Endothelial cell of umbilical vein (primary cell): ENCODE results near the gene SLC2A1. TPM values are rescaled to one million over a fixed set of nuclear protein-coding genes. Genes with fewer than 3 reads are reported as not detected.

Experiments
- BruUV-seq: library from RNA; stranded (reverse); fragments of 400-500 nt; replicated peaks from 2 replicates; lab custom pipeline; 2021; lab: Mats Ljungman, UMichigan
- CTCF ChIA-PET: fragments of 300-600, 350-600 bp; sonication (Branson Sonifier 250); formaldehyde crosslinking; loops from one replicate; lab custom pipeline; 2021; ENCODE audit warnings: antibody characterized with exemption, inconsistent platforms; lab: Charles Lee
- POLR2A ChIA-PET: fragments of 300-600, 350-600 bp; sonication (Branson Sonifier 250); formaldehyde crosslinking; loops from one replicate; lab custom pipeline; 2021; ENCODE audit warnings: antibody characterized with exemption, inconsistent platforms; lab: Charles Lee
- DNase-seq: peaks from one replicate; pipeline ENCODE4 v3.0.0-alpha.2; 2011; ENCODE audit warnings: low read depth, low spot score
- FAIRE-seq: peaks from 2 replicates; lab custom pipeline; 2011; peaks lifted over from hg19 to GRCh38; lab: Jason Lieb, UNC
- H2AFZ ChIP-seq: 2 replicates; pipeline ENCODE4 v1.6.0; 2012; ENCODE audit warnings: low read depth, low read length, control low read depth, inconsistent platforms
- H3K27ac ChIP-seq: 2 replicates; pipeline ENCODE4 v1.5.1; 2011; ENCODE audit warnings: low read depth, mild to moderate bottlenecking, control low read depth, low read length, moderate library complexity; ENCODE audit not compliant: insufficient read depth
- H3K27me3 ChIP-seq, 2 experiments: 2 replicates each; pipeline versions ENCODE4 v1.6.0 to v1.6.1; 2011; ENCODE audit warnings: low read length in 2 of 2, mixed read lengths in 1 of 2; ENCODE audit not compliant: control insufficient read depth in 2 of 2, insufficient read depth in 2 of 2
- H3K36me3 ChIP-seq, 2 experiments: 2 replicates in 1 of 2; 3 replicates in 1 of 2; pipeline ENCODE4 v1.5.1; 2011; ENCODE audit warnings: low read length in 2 of 2, mild to moderate bottlenecking in 1 of 2, moderate library complexity in 1 of 2; ENCODE audit not compliant: control insufficient read depth in 2 of 2, insufficient read depth in 2 of 2; ENCODE audit errors: extremely low read depth in 1 of 2
- H3K4me1 ChIP-seq: 3 replicates; pipeline ENCODE4 v1.5.1; 2011; ENCODE audit warnings: mild to moderate bottlenecking, low read length; ENCODE audit not compliant: control insufficient read depth, insufficient read depth; ENCODE audit errors: extremely low read depth
- H3K4me2 ChIP-seq: 2 replicates; pipeline ENCODE4 v1.6.1; 2011; ENCODE audit warnings: low read length, control low read depth, mixed read lengths; ENCODE audit not compliant: insufficient read depth
- H3K4me3 ChIP-seq, 3 experiments: fragments of 200-600 bp in 1 of 3; sonication (generic), shearing (Covaris generic) in 1 of 3; replicated peaks in 1 of 3; 2 replicates each; pipeline ENCODE4 v1.5.1; 2011 to 2016; ENCODE audit warnings: control low read depth in 3 of 3, low read length in 3 of 3, mild to moderate bottlenecking in 2 of 3, inconsistent platforms in 1 of 3, low read depth in 1 of 3, moderate library complexity in 1 of 3; ENCODE audit not compliant: insufficient read depth in 1 of 3
- H3K79me2 ChIP-seq: 2 replicates; pipeline ENCODE4 v1.6.0; 2012; ENCODE audit warnings: low read length, inconsistent platforms; ENCODE audit not compliant: control insufficient read depth, insufficient read depth
- H3K9ac ChIP-seq: replicated peaks from 2 replicates; pipeline ENCODE3; 2011; ENCODE audit warnings: low read length, control low read depth; ENCODE audit not compliant: insufficient read depth; ENCODE audit errors: extremely low read depth
- H3K9me1 ChIP-seq: replicated peaks from 3 replicates; pipeline ENCODE4 v1.6.0; 2011; ENCODE audit warnings: mild to moderate bottlenecking, low read length; ENCODE audit not compliant: control insufficient read depth, insufficient read depth; ENCODE audit errors: extremely low read depth
- H3K9me3 ChIP-seq: replicated peaks from 2 replicates; pipeline ENCODE4 v1.5.1; 2012; ENCODE audit warnings: low read length, inconsistent platforms; ENCODE audit not compliant: control insufficient read depth, insufficient read depth
- H4K20me1 ChIP-seq: replicated peaks from 2 replicates; pipeline ENCODE3; 2011; ENCODE audit warnings: mild to moderate bottlenecking, low read length; ENCODE audit not compliant: control insufficient read depth, insufficient read depth; ENCODE audit errors: extremely low read depth
- EZH2 ChIP-seq: IDR thresholded peaks from 2 replicates; pipeline ENCODE4 v1.6.1; 2012; ENCODE audit warnings: borderline replicate concordance, low read depth, mild to moderate bottlenecking, moderate library complexity, low read length, inconsistent platforms; ENCODE audit not compliant: severe bottlenecking
- FOS ChIP-seq: IDR thresholded peaks from 2 replicates; pipeline ENCODE4 v1.6.1; 2011; ENCODE audit warnings: mild to moderate bottlenecking, low read length, moderate library complexity, borderline replicate concordance; ENCODE audit not compliant: insufficient read depth
- GATA2 ChIP-seq: IDR thresholded peaks from 2 replicates; pipeline ENCODE4 v1.7.0; 2011; ENCODE audit warnings: low read depth, mild to moderate bottlenecking, moderate library complexity, mixed read lengths, low read length; ENCODE audit not compliant: insufficient read length, insufficient read depth
- JUN ChIP-seq: IDR thresholded peaks from 2 replicates; pipeline ENCODE4 v1.6.1; 2011; ENCODE audit warnings: borderline replicate concordance, low read depth; ENCODE audit not compliant: insufficient read length, insufficient read depth
- MYC ChIP-seq: IDR thresholded peaks from one replicate; pipeline ENCODE4 v1.6.1; 2011; ENCODE audit warnings: mild to moderate bottlenecking, low read depth, low read length
- POLR2A ChIP-seq: IDR thresholded peaks from 2 replicates; pipeline ENCODE4 v1.6.1; 2012; ENCODE audit warnings: low read depth, mild to moderate bottlenecking, control low read depth, low read length
- POLR2AphosphoS5 ChIP-seq: IDR thresholded peaks from 2 replicates; pipeline ENCODE4 v1.6.1; 2012; ENCODE audit warnings: low read depth, mild to moderate bottlenecking, control low read depth, low read length, moderate library complexity; ENCODE audit not compliant: insufficient read depth
- dilution Hi-C: fragments of 300-500 bp; cut with MboI; formaldehyde crosslinking; loops from one replicate; pipeline ENCODE4 v1.15.0; 2019; ENCODE audit warnings: low sequenced_read_pairs; ENCODE audit not compliant: extremely low pct_ligation_motif_present
- intact Hi-C: fragments of 100-400 bp; cut with micrococcal nuclease; formaldehyde crosslinking; loops from one replicate; pipeline ENCODE4 v1.10.0; 2022
- polyA plus RNA-seq, 4 experiments: library from polyadenylated mRNA; depleted of rRNA in 3 of 4; stranded (reverse) in 3 of 4; unstranded in 1 of 4; fragments of >200 nt; gene quantifications; 2 replicates each; pipeline versions ENCODE4 v1.2.1 to v1.2.3, GENCODE V29; 2011 to 2012; ENCODE audit warnings: missing spikeins in 1 of 4
- total RNA-seq: library from RNA; stranded (reverse); gene quantifications from 2 replicates; pipeline ENCODE4 v1.2.3, GENCODE V29; 2021
- TF ChIP-seq, protein P1 (sequence below), 2 donors: IDR thresholded peaks; 1 replicate in 1 of 2; 2 replicates in 1 of 2; pipeline ENCODE4 v1.5.1; 2011; ENCODE audit warnings: low read length in 2 of 2, mild to moderate bottlenecking in 2 of 2, moderate library complexity in 2 of 2, control low read depth in 1 of 2, inconsistent platforms in 1 of 2, low read depth in 1 of 2; ENCODE audit not compliant: insufficient read depth in 1 of 2; ENCODE audit errors: extremely low read depth in 1 of 2
- TF ChIP-seq, protein P2 (sequence below): IDR thresholded peaks from 2 replicates; pipeline ENCODE4 v1.6.1; 2011; ENCODE audit not compliant: insufficient read depth, insufficient read length

Gene SLC2A1
- total and polyA plus RNA-seq, 2 donors (not counting 3 experiments of a cell fraction or from before 2014, with no cell fraction given) = 42.2 to 46.5 TPM

DNA sequence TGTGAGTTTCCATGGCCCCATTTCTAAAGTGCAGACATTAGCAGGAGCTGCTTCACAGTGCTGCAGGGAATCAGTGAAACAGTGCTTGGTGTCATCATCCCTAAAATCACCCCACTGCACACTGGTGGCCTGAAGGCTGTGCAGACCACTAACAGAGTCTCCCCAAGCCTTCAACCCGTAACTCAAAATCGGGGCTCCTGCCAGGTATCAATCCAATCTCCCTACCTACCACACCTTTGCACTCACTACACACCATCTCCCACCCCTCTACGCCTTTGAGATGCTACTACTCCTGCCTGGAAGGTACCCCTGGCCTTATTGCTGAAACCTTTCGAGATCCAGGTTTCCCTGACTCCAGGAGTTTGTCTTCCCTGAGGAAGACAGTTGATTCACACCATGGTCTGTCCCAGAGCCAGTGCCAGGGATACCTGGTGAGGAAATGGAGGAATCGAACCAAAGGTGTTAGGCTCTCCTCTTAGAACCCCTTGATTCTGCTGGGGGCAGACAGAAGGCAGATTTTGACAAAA, 25.5 kb downstream of the SLC2A1 start:
- H3K9ac ChIP-seq = no peak overlapping the region
- H3K36me3 ChIP-seq = peaks cover 3 to 18% of the 10 kb centered on the region in 2 experiments
- POLR2A ChIA-PET = no interaction called here
- no peak for DNase-seq
- H3K4me3 ChIP-seq = no peak overlapping the region
- H4K20me1 ChIP-seq = no peaks in the 10 kb centered on the region
- H3K27ac ChIP-seq = no peak overlapping the region
- dilution Hi-C loops (no loop called here), intact Hi-C loops (no loop called here)
- no peak overlapping the region for H3K4me2 ChIP-seq
- no peak overlapping the region for H2AFZ ChIP-seq
- H3K4me1 ChIP-seq = peaks cover 3% of the 10 kb centered on the region
- BruUV-seq = no TSS peak
- H3K9me3 ChIP-seq = no peaks in the 10 kb centered on the region
- CTCF ChIA-PET = interaction anchor here (0.9 to 2.0 kb wide), 2 partner anchors 10 to 141 kb away, joined by 3 to 18 read pairs; no protein-coding TSS in a partner anchor
- H3K9me1 ChIP-seq = no peaks in the 10 kb centered on the region
- no peak for FAIRE-seq
- H3K27me3 ChIP-seq = no peaks in the 10 kb centered on the region
- TF ChIP-seq GATA2 (no peak), JUN (no peak), FOS (no peak), POLR2A (no peak), POLR2AphosphoS5 (no peak), MYC (no peak), EZH2 (no peak)
- TF ChIP-seq, protein P1, sequence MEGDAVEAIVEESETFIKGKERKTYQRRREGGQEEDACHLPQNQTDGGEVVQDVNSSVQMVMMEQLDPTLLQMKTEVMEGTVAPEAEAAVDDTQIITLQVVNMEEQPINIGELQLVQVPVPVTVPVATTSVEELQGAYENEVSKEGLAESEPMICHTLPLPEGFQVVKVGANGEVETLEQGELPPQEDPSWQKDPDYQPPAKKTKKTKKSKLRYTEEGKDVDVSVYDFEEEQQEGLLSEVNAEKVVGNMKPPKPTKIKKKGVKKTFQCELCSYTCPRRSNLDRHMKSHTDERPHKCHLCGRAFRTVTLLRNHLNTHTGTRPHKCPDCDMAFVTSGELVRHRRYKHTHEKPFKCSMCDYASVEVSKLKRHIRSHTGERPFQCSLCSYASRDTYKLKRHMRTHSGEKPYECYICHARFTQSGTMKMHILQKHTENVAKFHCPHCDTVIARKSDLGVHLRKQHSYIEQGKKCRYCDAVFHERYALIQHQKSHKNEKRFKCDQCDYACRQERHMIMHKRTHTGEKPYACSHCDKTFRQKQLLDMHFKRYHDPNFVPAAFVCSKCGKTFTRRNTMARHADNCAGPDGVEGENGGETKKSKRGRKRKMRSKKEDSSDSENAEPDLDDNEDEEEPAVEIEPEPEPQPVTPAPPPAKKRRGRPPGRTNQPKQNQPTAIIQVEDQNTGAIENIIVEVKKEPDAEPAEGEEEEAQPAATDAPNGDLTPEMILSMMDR (IDR thresholded peaks at IDR 0.05; ENCODE audit: extremely low read depth in 1 of 2, insufficient read depth in 1 of 2, low read depth in 1 of 2, low read length in 2 of 2) = no peak
- TF ChIP-seq, protein P2, sequence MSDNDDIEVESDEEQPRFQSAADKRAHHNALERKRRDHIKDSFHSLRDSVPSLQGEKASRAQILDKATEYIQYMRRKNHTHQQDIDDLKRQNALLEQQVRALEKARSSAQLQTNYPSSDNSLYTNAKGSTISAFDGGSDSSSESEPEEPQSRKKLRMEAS = no peak
- H3K79me2 ChIP-seq = no peaks in the 10 kb centered on the region
